DMS 273 (cell line): ENCODE results near the gene MACROD1.
"Not testable (repeated sequence)": the region's sequence is repeated elsewhere in the genome, so short reads cannot be mapped to it uniquely, and the experiment has no call there.

Experiments
- DNase-seq: peaks from one replicate; lab custom pipeline; 2025; ENCODE audit not compliant: unreplicated experiment; lab: John Stamatoyannopoulos, UW

The MACROD1 gene

DNA sequence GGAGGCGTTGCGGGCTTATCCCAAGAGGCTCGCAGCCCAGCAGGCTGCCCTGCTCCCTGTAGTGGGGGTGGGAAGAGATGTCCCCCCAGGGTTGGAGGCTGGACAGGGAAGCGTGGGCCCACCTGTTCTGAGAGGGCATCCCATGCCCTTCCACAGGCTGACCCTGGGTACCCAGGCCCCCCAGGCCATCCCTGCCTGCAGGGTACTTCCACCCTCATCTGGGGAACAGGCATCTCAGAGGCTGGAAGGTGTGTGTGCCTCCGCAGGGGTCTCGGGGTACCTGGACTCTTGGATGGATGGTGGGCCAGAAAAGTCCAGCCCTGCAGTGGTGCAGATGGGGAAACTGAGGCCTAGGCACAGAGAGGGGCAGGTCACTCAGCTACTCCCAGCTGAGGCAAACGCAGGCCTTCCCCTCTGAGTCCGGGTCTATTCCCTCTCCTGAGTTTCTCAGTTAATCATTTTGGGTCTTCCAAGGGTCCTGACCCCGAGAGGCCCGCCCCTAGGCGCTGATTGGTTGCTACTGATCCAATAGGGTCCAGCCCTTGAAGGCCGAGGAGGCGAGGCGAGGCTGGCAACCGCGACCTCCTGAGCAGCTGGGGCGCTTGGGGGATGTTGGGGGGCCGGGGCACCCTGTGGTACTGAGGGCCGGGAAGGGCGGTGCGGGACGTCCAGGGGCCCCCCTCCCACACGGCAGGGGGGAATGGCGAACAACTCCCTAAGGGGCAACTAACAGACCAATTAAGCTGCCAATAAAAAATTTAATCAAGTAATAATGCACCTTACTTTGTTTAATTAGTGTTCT, 106.4 kb downstream of the MACROD1 start:
- DNase-seq, result no peak

DNA sequence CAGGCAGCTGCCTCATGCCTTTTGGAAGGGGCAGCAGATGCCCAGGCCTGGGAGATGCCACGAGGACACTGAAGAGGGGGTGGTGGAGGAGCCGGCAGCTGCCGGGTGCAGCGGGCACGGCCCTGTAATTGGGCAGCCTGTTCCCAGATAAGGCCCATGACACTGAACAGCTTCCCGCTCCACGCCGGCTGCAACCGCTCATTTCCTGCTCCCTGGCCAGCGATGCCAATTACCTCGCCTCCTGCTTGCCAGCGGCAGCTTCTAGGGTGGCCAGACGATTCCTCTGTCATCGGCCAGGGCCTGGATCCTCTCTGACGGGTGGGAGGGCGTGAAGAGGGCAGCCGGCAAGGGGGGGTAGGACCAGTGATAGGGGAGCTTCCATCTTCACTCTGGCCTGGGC, 107.4 kb downstream of the MACROD1 start:
- peak; percentile 87 for DNase-seq

DNA sequence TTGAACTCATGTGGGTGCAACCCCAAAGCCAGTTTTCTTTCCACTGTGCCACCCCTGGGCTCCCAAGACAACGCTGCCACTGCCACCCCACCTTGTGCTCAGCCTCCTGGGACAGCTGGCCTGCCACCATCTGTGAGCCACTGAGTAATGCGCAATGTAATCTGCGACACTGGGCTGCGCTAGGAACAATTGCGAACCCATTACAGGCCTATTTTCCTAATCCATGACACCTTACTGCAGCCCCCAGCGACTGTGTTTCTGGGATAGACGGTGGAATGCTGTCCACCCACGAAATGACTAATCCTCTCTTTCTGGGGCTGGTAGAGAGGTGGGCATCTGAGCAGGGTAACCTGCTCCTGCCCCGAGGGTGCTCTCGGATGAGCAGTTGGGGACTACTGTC, 108.0 kb downstream of the MACROD1 start:
- DNase-seq, result no peak

GRCh38 chr11:64056861-64057260, 109.1 kb downstream of the MACROD1 start:
- no peak for DNase-seq

GRCh38 chr11:64056213-64056785, 109.6 kb downstream of the MACROD1 start:
- peak; percentile 86 for DNase-seq

GRCh38 chr11:64055077-64055476, 110.8 kb downstream of the MACROD1 start:
- peak; percentile 45 for DNase-seq

DNA sequence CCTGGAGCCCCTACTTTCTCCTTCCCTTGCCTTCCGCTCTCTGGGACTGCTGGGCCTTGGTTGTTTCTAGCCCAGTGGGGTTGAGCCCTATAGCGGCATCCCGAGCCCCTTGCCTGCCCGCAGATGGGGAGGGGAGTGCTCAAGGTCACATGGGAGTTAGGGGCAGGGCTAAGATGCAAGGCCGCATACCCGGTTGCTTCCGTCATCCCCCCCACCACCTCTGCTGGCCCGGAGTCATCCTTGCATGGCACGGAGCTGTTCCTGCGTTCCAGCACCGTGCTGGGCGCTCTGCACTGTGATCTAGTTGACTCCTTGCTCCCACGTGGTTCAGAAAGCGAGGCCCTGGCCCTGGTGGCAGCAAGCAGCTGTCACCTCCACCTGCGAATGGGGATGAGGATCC, 112.2 kb downstream of the MACROD1 start:
- no peak for DNase-seq

GRCh38 chr11:64052938-64053622, 112.8 kb downstream of the MACROD1 start:
- DNase-seq, result no peak

DNA sequence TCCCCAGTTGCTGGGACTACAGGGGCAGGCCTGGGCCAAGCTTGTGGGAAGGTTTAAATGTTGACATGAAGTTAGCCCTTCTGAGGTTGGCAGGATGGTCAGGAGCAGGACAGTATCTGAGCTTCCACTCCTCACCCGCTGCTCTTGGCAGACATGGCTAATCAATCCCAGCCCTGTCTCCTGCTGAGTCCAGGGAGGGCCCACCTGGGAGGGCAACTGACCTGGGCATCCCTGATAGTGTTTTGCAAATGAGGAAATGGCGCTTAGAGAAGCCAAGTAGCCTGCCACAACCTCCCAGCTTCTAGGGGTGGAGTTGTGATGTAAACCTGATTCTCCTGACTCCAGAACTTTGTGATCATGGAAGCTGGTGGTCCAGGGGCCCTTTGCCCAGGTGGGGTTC, 113.5 kb downstream of the MACROD1 start:
- no peak for DNase-seq

DNA sequence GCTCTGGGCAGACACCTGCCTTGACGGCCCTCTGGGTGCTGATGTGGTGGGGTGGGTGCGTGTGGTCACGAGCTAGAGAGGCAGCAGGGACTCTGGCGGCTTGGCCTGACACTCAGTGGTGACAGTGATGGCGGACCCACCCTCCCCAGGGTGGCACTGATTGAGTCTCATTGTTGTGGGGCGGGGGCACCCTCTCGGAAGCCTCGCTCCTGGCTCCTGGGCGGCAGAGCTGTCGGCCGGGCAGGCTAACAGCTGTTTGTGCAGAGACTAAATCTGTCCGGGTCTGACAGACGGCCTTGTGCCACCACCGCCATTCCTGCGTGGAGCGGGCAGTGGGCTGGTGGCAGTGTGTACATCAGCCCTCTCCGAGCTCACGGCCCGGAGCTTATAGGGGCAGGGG, 114.6 kb downstream of the MACROD1 start:
- no peak for DNase-seq

DNA sequence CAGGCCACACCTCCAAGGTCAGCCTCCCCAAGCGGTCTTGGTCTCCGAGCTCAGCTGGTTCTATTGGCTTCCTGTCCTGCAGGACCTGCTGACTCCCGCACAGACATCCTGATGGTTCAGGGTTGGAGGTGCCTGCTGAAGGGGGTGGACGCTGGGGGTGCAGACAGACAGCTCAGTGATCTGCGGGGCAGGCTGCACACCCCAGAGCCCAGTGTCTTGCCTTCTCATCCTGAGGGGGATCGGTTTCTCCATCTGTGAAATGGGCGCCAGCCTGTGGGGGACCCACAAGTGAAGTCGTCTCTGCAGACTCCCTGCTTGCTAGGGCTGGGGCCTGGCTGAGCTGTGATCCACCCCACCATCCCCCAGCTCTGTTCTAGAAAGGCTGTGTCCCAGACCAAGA, 116.4 kb downstream of the MACROD1 start:
- no peak for DNase-seq

DNA sequence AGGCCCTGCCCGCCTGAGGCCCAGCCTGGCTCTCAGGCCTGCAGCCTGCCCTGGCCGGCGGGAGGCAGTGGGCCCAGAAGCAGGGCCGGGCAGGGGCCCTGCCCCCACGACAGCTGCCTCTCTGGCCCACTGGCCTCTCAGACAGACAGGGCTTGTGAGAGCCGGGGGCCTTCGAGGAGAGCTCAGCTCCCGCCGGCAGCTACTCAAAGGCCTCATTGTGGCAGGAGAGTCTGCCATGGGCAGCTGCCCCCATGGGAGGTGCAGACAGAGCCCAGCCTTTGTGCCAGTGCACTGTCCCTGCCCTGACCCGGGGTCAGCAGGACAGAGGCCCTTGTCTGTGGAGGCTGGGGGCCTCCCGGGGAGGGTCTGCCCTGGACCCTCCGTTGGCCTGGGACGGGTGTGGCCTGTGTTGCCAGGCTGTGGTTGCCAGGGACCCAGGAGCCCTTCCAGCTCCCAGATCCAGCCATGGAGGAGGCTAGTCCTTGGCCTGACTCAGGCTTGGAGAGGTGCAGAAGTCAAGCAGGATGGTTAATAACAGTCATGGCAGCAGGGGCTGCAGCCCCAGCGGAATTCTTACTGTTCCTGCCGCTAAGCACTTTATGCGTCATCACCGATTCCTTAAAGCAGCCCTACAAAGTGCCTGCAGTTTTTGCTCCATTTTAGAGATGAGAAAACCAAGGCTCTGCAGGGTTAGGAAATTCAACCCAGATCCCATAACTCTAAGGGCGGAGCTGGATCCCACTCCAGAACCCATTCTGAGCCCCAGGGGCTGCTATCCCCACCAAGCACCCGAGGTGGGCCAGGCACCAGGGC, 117.7 kb downstream of the MACROD1 start:
- DNase-seq, result no peak

GRCh38 chr11:64047373-64047772, 118.5 kb downstream of the MACROD1 start:
- DNase-seq, result not testable (repeated sequence)

DNA sequence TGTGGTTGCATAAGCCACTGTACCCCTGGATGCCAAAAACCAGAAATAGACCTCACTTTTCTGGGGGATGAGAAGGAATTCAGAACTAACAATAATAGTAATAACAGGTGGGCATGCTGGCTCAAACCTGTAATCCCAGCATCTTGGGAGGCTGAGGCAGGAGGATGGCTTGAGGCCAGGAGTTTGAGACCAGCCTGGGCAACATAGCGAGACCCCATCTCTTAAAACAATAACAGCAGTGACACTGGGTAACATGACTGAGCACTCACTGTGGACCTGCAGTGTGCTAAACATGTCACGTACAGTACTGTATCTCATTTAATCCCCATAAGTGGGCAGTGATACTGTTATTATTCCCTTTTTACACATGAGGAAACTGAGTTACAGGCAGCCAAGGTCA, 120.2 kb downstream of the MACROD1 start:
- DNase-seq, result no peak

- peak; percentile 80 for DNase-seq
Measured at GRCh38 chr11:64044730-64045393, 121.1 kb downstream of the MACROD1 start.

DNA sequence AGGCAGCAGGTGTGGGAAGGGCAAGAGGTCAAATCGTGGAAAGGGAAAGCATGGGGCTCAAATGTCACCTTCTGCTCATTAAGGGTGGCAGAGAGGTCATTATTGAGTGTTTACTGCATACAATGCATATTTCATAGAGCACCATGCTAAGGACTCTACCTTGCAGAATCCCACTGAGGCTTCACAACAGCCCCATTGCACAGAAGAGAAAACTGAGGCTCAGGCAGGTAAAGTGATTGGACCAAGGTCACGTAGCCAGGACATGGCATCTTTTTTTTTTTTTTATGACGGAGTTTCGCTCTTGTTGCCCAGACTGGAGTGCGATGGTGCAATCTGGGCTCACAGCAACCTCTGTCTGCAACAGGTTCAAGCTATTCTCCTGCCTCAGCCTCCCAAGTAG, 122.4 kb downstream of the MACROD1 start:
- DNase-seq, result no peak

- no peak for DNase-seq
Measured at GRCh38 chr11:64042301-64042700, 123.6 kb downstream of the MACROD1 start.

DNA sequence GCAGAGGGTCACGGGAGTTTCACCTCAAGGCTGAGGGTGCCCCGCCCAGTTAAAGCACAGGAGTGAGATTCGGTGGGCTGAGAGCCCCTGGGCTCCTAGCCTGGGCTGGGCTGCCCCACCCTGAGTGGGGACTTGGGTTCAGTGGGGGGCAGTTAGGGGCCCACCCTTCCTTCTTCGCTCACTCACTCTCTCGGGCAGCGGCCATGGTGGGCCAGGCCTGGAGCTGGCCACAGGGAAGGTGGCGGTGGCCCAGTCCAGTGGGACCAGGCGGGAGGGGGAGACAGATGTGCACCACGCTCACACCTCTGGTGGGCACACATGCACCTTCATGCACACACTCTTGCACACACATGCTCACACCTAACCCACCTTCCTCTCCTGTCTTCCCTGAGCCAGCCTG, 124.1 kb downstream of the MACROD1 start:
- no peak for DNase-seq

GRCh38 chr11:64040684-64041322, 125.1 kb downstream of the MACROD1 start:
- no peak for DNase-seq

DNA sequence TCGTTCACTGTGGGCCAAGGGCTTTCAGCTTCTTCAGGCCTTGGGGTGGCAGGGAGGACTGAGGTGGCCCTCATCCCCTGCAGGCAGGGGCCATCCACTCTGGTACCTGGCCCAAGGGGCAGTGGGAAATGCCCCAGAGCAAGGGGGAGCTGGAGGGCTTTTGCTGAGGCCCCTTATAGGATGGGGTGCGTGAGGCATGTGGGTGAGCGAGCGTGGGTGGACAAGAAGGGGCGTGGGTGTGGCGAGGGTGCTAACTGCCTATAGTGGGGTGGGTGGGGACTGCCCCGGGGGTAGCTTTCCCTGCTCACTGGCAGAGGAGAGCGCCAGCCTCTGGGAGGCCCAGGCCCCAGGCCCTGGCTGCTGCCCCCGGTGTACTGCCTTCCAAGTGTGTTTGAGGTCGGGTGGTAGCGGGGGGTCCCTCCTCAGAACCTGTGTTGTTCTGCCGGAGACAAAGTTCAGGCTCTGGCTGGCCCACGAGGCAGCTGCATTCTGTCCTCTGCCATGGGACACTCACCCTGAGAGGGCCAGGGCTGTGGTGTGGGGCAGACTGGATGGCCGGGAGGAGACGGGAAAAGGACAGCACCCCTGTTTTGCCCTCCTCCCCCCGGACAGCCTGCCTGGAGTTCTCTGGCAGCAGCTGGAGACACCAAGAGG, 126.8 kb downstream of the MACROD1 start:
- no peak for DNase-seq
